HepG2 (cell line): ENCODE data around the gene HOXD4. TPM values are rescaled to one million over a fixed set of nuclear protein-coding genes. Genes with fewer than 3 reads are reported as not detected.
A peak's percentile ranks its signal among the peaks of the same experiment; 100 is the strongest.

Experiments used
- ARNT2 ChIP-seq: sonication (generic); formaldehyde crosslinking; IDR thresholded peaks from 2 replicates; pipeline ENCODE4 v1.8.0; 2022; ENCODE audit warnings: mild to moderate bottlenecking, low read depth, missing genetic modification reagents, moderate library complexity
- FOXK1 ChIP-seq: sonication (generic); formaldehyde crosslinking; IDR thresholded peaks from 2 replicates; pipeline ENCODE4 v1.4.0; 2020; ENCODE audit warnings: low read depth, missing genetic modification reagents, borderline replicate concordance
- NR2C2 ChIP-seq: sonication (generic); formaldehyde crosslinking; IDR thresholded peaks from 2 replicates; pipeline ENCODE4 v1.4.0; 2020; ENCODE audit warnings: missing genetic modification reagents, mild to moderate bottlenecking, moderate library complexity, borderline replicate concordance
- PLSCR1 ChIP-seq: sonication (generic); formaldehyde crosslinking; IDR thresholded peaks from 2 replicates; pipeline ENCODE4 v1.5.0; 2020; ENCODE audit warnings: missing genetic modification reagents, mild to moderate bottlenecking, borderline replicate concordance
- POGK ChIP-seq: sonication (generic); formaldehyde crosslinking; conservative IDR thresholded peaks from 2 replicates; pipeline ENCODE4 v1.8.0; 2022; ENCODE audit warnings: mild to moderate bottlenecking, moderate library complexity, missing genetic modification reagents
- PREB ChIP-seq: sonication (generic); formaldehyde crosslinking; IDR thresholded peaks from 2 replicates; pipeline ENCODE4 v1.4.0; 2020; ENCODE audit warnings: missing genetic modification reagents
- RAD51 ChIP-seq: fragments of 450-650 bp; IDR thresholded peaks from 2 replicates; pipeline ENCODE4 v1.6.1; 2016; ENCODE audit warnings: borderline replicate concordance
- REPIN1 ChIP-seq: sonication (generic); formaldehyde crosslinking; IDR thresholded peaks from 2 replicates; pipeline ENCODE4 v1.8.0; 2022; ENCODE audit warnings: missing genetic modification reagents, low read depth, mild to moderate bottlenecking, borderline replicate concordance
- SNAPC2 ChIP-seq: sonication (generic); formaldehyde crosslinking; IDR thresholded peaks from 2 replicates; pipeline ENCODE4 v1.8.1; 2022; ENCODE audit warnings: mild to moderate bottlenecking, missing genetic modification reagents
- STAT5B ChIP-seq: sonication (generic); formaldehyde crosslinking; IDR thresholded peaks from 2 replicates; pipeline ENCODE4 v1.4.0; 2020; ENCODE audit warnings: missing genetic modification reagents
- XRCC5 ChIP-seq: fragments of 200-400 bp; formaldehyde crosslinking; optimal IDR thresholded peaks from 2 replicates; pipeline ENCODE3; 2017; ENCODE audit warnings: mild to moderate bottlenecking, low read length
- ZNF318 ChIP-seq: sonication (generic); formaldehyde crosslinking; IDR thresholded peaks from 2 replicates; pipeline ENCODE4 v1.4.0; 2020; ENCODE audit warnings: mild to moderate bottlenecking, missing genetic modification reagents
- ZNF446 ChIP-seq: sonication (generic); formaldehyde crosslinking; IDR thresholded peaks from 2 replicates; pipeline ENCODE4 v1.5.0; 2020; ENCODE audit warnings: mild to moderate bottlenecking, missing genetic modification reagents
- ZNF496 ChIP-seq: sonication (generic); formaldehyde crosslinking; IDR thresholded peaks from 2 replicates; pipeline ENCODE4 v1.8.1; 2023; ENCODE audit warnings: mild to moderate bottlenecking, moderate library complexity, missing genetic modification reagents; ENCODE audit not compliant: insufficient replicate concordance
- ZNF784 ChIP-seq: sonication (generic); formaldehyde crosslinking; IDR thresholded peaks from 2 replicates; pipeline ENCODE4 v1.5.1; 2020; ENCODE audit warnings: missing genetic modification reagents, mild to moderate bottlenecking, borderline replicate concordance
- ZNF879 ChIP-seq: sonication (generic); formaldehyde crosslinking; IDR thresholded peaks from 2 replicates; pipeline ENCODE4 v1.8.1; 2023; ENCODE audit warnings: missing genetic modification reagents
- polyA plus RNA-seq, 8 experiments: library from polyadenylated mRNA; depleted of rRNA in 3 of 8; stranded (reverse) in 7 of 8; unstranded in 1 of 8; fragments of >200 nt; fragmentation: Illumina TruSeq in 4 of 8; extraction: Trizol in 4 of 8; gene quantifications; 2 replicates each; pipeline versions ENCODE4 v1.2.1 to v1.2.3, GENCODE V29; 2011 to 2016; ENCODE audit warnings: low read depth in 4 of 8, missing spikeins in 1 of 8, mixed read lengths in 1 of 8; ENCODE audit not compliant: insufficient read depth in 1 of 8
- total RNA-seq, 5 experiments: library from RNA; depleted of rRNA; stranded (reverse); fragments of >200 nt; fragmentation: Illumina TruSeq; extraction: Trizol; gene quantifications; 2 replicates each; pipeline ENCODE4 v1.2.3, GENCODE V29; 2016; ENCODE audit warnings: low read depth in 1 of 5

Gene HOXD4
- total and polyA plus RNA-seq, 2 of the 13 experiments (the other 11 are each of a cell fraction or from before 2014, with no cell fraction given) = not detected

GRCh38 chr2:176187200-176187898 lies 36.0 kb downstream of the HOXD4 start (continued):
- TF ChIP-seq ZNF318 (no peak), XRCC5 (peak; percentile 7), FOXK1 (CRISPR knock-in tag) (0 out of 2 replicates have a peak, but pooled peaks have one; percentile 22), PLSCR1 (no peak), POGK (CRISPR knock-in tag) (no peak), ZNF879 (CRISPR knock-in tag) (no peak), SNAPC2 (CRISPR knock-in tag) (0 out of 2 replicates have a peak, but pooled peaks have one; percentile 34), ZNF784 (CRISPR knock-in tag) (no peak), STAT5B (no peak), ZNF496 (CRISPR knock-in tag) (no peak), PREB (CRISPR knock-in tag) (no peak), REPIN1 (peak; percentile 59; the same call in 1 of the 2 replicates), NR2C2 (CRISPR knock-in tag) (0 out of 2 replicates have a peak, but pooled peaks have one; percentile 58), RAD51 (no peak), ZNF446 (CRISPR knock-in tag) (no peak), ARNT2 (CRISPR knock-in tag) (no peak)
